Neural cell (in vitro differentiated cells): ENCODE results near the gene F13A1.

ENCODE experiments used
- POLR2AphosphoS5 ChIP-seq: IDR thresholded peaks from 2 replicates; pipeline ENCODE4 v1.6.1; 2012
- TF ChIP-seq, protein P1 (sequence below): fragments of 450-650 bp; IDR thresholded peaks from 2 replicates; pipeline ENCODE4 v1.5.1; 2014; ENCODE audit warnings: antibody characterized with exemption, mild to moderate bottlenecking, moderate library complexity; ENCODE audit not compliant: poor library complexity, severe bottlenecking

DNA sequence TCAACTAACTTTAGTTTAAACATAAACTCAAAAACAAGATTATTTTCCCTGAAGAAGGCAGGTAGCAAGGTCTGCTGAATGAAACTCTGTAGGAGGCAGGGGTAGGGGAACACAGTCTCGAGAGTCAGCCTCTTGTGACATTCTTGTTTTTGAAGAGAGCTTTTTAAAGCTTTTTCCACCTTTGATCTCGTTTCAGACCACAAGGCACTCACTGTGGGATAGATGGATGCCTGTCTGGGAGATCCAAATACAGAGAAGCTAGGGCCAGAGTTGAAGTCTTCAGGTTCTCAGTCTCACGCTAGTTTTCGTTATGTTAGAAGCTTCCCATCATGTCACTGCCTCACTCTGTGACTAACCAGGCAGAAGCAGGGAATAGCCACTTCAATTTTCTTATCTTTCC lies 14.9 kb downstream of the F13A1 start:
- TF ChIP-seq POLR2AphosphoS5, result no peak
- TF ChIP-seq, protein P1, sequence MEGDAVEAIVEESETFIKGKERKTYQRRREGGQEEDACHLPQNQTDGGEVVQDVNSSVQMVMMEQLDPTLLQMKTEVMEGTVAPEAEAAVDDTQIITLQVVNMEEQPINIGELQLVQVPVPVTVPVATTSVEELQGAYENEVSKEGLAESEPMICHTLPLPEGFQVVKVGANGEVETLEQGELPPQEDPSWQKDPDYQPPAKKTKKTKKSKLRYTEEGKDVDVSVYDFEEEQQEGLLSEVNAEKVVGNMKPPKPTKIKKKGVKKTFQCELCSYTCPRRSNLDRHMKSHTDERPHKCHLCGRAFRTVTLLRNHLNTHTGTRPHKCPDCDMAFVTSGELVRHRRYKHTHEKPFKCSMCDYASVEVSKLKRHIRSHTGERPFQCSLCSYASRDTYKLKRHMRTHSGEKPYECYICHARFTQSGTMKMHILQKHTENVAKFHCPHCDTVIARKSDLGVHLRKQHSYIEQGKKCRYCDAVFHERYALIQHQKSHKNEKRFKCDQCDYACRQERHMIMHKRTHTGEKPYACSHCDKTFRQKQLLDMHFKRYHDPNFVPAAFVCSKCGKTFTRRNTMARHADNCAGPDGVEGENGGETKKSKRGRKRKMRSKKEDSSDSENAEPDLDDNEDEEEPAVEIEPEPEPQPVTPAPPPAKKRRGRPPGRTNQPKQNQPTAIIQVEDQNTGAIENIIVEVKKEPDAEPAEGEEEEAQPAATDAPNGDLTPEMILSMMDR, result no peak
